ENCODE measurements around the gene UVRAG.
"Not testable (repeated sequence)": the region's sequence is repeated elsewhere in the genome, so short reads cannot be mapped to it uniquely, and the experiment has no call there.

UVRAG gene

GRCh38 chr11:75930534-75930933 is 115.5 kb downstream of the UVRAG start:
- DNase-seq = no peak

- no peak for DNase-seq
Measured at GRCh38 chr11:75931124-75931523, 116.1 kb downstream of the UVRAG start.

- DNase-seq = not testable (repeated sequence)
Measured at GRCh38 chr11:75933736-75934135, 118.7 kb downstream of the UVRAG start.

DNA sequence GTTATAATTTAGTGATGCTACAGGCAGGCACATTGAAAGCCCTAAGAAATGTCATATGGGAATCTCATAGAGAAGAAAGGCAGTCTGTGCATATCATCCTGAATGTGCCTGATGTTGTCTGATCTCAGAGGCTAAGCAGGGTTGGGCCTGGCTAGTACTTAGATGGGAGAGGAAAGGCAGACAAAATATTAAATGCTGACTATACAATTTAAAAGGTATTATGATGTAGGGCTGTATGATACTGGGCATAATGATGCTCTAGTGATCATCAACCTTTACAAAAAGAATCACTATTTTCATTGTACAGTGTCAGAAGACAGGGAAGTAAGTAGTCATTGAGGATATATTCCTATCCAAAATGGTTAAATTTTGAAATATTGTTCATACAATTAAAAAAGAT is 119.8 kb downstream of the UVRAG start:
- DNase-seq = no peak

DNA sequence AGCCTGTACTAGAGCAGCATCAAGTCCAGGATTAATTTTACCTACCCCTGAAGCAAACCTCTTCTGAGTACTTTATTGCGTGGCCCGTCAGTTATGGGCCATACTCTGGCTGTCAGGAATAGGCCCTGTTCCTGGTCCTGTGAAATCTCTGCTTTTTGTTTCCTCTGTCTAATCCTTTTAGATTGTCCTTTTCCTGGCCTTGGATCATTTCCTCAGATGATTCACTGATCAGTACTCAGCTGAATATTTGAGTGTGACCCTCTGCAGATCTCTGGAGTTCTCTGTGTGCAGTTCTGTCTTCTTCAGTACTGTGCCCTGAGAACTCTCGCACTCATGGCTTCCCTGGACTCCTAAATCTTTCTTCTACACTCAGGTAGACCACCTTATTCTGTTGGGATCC is 123.5 kb downstream of the UVRAG start:
- no peak for DNase-seq

DNA sequence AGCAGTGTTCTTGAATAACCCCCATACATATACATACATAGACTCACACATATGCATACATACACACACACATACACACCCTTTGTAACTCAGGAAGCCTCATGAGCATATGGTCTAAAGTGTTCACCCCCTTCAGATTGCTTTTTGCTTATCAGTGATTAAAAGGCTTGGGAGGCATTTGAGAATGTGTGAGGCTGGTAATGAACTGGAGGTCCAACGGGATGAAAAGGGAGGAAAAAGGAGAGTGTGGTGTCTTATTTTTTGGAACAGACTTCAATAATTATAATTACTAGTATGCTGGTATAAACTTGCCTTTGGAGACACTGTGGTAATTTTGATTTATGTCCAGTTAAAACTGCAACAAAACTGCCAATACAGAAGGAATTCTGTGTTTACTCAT is 124.5 kb downstream of the UVRAG start:
- DNase-seq = no peak

DNA sequence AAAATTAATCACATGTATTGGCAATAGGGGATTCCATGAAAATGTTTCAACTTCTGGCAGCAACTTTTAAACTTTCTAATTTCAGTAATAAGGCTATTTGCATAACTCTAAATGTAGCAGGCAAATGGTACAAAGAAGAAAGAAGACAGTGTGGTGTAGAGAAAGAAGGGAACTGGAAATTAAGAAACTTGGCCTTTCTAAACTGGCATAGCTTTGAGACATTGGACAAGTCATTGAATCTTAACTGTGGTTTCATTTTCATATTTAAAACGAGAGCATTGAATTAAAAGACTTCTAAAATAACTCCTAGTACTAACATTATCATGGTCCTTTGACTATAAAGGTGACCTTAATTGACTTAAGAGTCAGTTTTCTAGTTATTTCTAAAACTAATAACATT is 125.0 kb downstream of the UVRAG start:
- DNase-seq = no peak

DNA sequence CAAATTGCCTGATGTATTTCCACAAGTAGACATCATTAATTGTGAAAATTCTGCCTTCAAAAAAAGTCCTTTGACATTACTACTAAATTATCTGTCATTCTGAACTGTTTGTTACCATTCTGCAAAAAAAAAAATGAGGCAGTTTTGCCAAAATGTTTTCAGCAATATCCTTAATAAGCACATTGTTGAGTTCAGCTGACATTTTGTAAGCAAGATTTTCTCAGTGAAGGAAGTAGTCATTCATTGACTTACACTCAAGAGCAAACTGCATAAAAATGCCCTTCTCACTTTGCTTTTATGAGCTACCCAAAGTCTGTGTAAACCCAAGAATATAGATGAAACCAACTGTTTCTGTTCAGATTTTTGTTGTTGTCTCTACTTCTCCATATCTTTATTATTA is 125.9 kb downstream of the UVRAG start:
- DNase-seq = no peak

GRCh38 chr11:75944515-75944914 is 129.5 kb downstream of the UVRAG start:
- DNase-seq = no peak

- DNase-seq = no peak
Measured at GRCh38 chr11:75945446-75945845, 130.4 kb downstream of the UVRAG start.

- DNase-seq = no peak
Measured at GRCh38 chr11:75945947-75946346, 130.9 kb downstream of the UVRAG start.

DNA sequence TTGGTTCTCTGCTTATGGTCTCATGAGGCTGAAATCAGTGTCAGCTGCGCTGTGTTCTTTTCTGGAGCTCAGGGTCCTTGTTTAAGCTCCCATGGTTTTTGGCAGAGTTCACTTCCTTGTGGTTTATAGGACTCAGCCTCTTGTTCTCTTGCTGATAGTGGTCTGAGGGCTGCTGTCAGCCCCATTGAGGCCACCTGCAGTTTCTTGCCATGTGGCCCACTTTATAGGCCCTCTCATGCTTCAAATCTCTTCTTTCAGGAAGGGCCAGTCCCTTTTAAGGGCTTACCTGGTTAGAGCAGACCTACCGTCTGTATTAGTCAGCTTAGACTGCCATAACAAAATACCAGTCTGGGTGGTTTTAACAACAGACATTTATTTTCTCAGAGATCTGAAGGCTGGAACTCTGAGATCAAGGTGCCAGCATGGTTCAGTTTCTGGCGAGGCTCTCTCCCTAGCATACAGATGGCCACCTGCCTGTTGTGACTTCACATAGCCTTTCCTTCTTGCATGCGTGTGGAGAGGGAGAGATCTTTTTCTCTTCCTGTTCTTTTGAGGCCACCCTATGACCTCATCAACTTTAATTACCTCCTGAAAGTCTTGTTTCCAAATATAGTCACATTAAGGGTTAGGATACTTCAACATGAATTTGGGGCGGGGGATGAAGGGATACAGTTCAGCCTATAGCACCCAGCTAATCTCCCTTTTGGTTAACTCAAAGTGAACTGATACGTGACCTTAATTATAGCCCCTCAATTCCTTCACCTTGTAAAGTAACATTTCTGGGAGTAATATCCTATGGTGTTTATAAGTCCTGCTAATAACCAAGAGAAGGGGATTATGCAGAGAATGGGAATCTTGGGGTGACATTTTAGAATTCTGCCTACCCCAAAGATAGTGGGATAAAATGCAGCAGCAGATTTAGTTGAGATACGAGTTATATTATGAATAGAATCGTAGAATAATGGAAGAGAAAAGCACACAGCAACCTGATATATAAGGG is 131.8 kb downstream of the UVRAG start:
- no peak for DNase-seq

DNA sequence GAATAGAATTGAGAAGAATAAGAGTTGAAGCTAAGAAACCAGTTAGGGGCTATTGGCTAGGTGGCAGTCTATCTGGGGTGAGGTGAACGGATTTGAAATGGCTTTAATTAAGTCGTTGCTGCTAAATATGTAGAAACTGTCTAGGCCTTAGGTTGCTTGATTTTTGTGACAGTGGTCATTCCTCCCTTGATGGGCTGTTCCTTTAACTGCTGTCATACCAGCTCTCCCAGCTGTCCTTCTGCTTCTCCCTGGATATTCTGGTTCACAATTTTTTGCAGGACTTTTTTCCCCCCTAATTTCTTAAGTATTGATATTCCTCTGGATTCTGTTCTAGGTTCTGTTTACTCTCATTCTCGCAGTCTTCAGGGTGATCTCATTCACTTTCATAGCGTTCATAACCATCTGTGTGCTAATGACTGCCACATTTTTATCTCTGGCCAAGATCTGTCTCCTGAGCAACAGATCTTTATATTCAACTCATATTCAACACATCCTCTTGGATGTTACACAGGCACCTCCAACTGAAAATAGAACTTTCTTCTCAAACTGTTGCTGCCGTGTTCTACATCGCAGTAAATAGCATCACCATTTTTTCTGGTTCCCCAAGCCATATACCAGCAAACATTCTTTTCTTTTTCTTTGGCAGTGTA is 134.1 kb downstream of the UVRAG start:
- no peak for DNase-seq

- no peak for DNase-seq
Measured at GRCh38 chr11:75950141-75950540, 135.1 kb downstream of the UVRAG start.

- no peak for DNase-seq
Measured at GRCh38 chr11:75954039-75954438, 139.0 kb downstream of the UVRAG start.

DNA sequence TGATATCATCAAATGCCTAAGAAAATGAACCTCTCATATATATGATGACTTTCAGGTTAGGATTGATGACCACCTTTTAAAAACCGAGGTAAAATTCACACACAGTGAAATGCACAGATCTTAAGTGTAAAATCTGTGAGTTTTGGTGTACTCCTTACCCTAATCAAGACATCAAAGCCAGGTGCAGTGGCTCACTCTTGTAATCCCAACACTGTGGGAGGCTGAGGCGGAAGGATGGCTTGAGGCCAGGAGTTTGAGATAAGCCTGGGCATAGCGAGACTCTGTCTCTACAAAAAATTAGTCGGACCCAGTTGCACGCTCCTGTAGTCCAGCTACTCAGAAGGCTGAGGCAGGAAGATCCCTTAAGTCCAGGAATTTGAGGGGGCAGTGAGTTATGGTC is 140.4 kb downstream of the UVRAG start:
- DNase-seq = no peak

DNA sequence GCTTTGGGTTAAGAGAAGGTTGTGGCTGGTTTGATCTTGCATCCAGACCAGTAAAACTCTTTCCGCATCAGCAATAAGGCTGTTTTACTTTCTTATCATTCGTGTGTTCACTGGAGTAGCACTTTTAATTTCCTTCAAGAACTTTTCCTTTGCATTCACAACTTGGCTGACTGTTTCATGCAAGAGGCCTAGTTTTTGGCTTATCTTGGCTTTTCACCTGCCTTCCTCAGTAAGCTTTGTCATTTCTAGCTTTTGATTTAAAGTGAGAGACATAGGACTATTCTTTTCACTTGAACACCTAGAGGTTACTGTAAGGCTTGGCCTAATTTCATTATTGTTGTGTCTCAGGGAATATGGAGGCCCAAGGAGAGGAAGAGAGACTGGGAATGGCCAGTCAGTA is 144.5 kb downstream of the UVRAG start:
- no peak for DNase-seq

DNA sequence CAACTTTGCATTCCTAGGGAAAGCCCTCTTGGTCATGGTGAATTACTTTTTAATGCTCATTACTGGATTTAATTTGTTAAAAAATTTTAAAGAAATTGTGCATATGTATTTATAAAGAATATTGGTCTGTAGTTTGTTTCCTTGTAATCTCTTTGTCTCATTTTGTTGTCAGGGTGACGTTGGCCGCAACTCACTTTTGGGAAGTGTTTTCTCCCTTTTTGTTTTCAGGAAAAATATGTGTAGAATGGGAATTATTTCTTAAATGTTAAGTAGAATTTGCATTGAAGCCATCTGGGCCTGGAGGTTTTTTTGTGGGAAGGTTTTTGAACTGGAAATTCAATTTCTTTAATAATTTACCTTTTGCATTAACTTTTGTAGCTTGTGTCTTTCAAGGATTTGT is 149.1 kb downstream of the UVRAG start:
- no peak for DNase-seq

GRCh38 chr11:75966537-75967287 is 151.7 kb downstream of the UVRAG start:
- no peak for DNase-seq

GRCh38 chr11:75968021-75968625 is 153.1 kb downstream of the UVRAG start:
- DNase-seq = no peak

- no peak for DNase-seq
Measured at GRCh38 chr11:75969626-75970308, 154.8 kb downstream of the UVRAG start.

DNA sequence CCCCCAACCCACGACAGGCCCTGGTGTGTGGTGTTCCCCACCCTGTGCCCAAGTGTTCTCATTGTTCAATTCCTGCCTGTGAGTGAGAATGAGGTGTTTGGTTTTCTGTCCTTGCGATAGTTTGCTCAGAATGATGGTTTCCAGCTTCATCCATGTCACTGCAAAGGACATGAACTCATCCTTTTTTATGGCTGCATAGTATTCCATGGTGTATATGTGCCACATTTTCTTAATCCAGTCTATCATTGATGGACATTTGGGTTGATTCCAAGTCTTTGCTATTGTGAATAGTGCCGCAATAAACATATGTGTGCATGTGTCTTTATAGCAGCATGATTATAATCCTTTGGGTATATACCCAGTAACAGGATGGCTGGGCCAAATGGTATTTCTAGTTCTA is 158.7 kb downstream of the UVRAG start:
- not testable (repeated sequence) for DNase-seq

Data from COR-L47 (cell line).